GM21381 (cell line): Measurements from ENCODE around the gene CD244.
A peak's percentile ranks its signal among the peaks of the same experiment; 100 is the strongest.
"Not testable (repeated sequence)": the region's sequence is repeated elsewhere in the genome, so short reads cannot be mapped to it uniquely, and the experiment has no call there.

Experiments used
- ATAC-seq: cut with Tn5 transposase; IDR thresholded peaks from one replicate; pipeline ENCODE4 v1.9.1; 2021; ENCODE audit warnings: mild to moderate bottlenecking, moderate library complexity; ENCODE audit not compliant: unreplicated experiment

CD244 gene, protein sequence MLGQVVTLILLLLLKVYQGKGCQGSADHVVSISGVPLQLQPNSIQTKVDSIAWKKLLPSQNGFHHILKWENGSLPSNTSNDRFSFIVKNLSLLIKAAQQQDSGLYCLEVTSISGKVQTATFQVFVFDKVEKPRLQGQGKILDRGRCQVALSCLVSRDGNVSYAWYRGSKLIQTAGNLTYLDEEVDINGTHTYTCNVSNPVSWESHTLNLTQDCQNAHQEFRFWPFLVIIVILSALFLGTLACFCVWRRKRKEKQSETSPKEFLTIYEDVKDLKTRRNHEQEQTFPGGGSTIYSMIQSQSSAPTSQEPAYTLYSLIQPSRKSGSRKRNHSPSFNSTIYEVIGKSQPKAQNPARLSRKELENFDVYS

DNA sequence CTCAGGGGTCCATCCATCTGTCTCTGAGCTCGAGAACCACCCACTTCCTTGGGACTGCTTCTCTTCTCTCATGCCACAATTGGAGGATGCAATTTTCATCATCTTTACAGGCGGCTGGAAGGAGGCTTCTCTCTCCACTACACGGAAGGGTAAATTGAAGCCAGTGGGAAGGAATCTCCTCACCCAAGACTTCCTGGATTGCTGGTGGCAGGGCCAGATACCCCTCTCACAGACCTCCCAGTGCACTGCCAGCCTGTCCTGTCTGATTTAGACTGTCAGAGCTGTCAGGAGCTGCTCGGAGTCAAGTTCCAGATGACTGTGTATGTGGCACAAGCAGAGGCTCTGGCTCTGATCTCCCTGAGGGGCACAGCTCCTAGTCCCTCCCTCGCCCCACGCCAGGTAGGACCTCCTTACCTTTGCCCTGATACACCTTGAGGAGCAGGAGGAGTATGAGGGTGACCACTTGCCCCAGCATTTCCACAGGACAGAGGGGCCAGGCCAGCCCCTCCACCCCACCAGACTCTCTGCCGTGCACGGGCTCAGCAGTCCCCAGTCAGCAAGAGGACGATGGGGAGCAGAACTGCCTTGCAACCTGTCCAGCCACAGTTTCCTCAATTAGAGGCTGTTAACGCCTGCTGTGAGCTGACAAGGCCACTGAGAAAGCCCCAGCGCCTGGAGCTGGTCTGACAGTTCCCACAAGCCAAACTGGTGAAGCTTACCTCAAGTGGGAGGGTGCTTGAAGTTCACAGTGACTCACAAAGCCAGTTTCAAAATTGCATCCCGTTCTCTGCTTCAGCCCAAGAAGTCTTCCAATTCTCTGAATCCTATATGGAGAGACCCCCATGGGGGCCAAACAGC lies at the start of gene CD244:
CD244 (minus strand) TSS at position 685 of the 858 bp plus-strand sequence; CDS start at position 475, 210 bp downstream.
- ATAC-seq = peak; percentile 79

DNA sequence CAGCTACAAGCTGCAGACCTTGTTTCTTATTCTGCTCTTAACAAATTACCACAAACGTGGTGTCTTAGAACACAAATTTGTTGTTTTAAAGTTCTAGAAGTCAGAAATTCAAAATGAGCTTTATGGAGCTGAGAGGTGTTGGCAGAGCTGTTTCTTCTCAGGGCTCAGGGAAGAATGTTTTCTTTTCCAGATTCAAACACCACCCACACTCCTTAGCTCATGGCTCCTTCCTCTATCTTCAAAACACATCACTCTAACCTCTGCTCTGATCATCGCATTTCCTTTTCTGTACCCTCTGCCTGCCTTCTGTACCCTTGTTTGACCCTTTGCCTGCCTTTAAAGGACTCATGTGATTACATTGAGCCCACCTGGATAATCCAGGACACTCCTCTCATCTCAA lies 49.2 kb upstream of the CD244 start:
- ATAC-seq = no peak

DNA sequence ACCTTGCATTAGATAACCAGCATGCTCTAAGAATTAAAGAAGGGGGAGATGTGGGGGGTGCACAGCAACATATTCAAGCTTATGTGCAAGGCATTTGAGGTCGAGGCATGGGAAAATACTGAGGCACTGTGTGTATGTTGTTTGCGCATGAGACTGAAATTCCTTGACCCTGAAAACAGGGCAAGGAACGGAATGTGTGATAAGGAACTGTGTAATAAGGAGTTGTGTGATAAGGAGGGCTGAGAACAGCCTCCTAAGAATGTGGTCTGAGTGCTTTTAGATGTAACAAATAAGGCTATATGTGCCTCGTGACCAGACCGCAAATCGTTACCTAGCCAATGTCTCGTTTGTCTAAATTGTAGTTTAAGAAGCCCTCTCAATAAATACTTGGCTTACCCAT lies 48.8 kb upstream of the CD244 start:
- no peak for ATAC-seq

DNA sequence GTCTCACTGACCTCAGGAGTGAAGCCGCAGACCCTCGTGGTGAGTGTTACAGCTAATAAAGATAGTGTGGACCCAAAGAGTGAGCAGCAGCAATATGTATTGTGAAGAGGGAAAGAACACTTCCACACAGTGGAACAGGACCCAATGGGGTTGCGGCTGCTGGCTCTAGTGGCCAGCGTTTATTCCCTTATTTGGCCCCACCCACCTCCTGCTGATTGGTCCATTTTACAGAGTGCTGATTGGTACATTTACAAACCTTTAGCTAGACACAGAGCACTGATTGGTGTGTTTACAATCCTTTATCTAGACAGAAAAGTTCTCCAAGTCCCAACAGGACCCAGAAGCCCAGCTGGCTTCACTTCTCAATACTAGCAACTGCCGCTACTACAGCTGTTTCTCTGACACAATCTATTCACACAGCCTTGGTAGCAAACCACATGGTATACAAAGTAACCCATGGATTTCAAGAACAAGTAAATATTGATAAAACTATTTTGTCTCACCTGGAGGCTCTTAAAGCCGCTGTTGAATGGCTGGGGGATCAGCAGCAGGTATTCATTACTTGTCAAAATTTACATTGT lies 47.6 kb upstream of the CD244 start:
- no peak for ATAC-seq

DNA sequence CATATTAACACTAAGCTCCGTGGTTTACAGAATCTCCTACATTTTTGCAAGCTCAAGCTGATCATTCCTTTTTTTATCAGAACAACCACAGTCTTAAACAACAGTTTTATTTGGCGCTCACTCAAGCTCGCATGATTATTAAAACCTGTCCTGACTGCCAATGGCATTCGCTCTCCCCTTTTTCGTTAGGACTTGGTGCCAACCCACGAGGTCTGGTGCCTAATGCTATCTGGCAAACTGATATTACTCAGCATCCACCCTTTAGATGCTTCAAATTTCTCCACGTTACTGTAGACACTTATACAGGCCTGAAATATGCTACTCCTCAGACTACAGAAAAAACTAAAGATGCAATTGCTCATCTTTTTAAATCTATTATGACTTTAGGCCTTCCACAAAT lies 45.3 kb upstream of the CD244 start:
- ATAC-seq = no peak

DNA sequence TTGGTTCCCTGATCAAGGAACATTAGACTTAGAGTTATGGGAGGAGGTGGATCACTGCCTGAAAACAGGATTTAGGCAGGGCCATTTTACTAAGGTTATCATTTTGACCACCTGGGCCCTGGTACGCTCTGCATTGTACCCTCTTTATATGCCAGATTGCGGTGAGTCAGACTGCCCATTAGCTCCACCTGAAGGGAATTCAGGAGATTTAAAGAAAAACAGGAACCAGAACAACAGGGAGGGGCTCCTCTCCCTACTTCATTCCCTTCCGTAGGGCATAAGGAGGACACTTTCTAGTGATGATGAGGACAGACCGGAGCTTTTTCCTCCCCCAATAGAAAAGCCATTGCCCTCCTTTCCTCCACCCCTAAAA lies 42.9 kb upstream of the CD244 start:
- no peak for ATAC-seq

DNA sequence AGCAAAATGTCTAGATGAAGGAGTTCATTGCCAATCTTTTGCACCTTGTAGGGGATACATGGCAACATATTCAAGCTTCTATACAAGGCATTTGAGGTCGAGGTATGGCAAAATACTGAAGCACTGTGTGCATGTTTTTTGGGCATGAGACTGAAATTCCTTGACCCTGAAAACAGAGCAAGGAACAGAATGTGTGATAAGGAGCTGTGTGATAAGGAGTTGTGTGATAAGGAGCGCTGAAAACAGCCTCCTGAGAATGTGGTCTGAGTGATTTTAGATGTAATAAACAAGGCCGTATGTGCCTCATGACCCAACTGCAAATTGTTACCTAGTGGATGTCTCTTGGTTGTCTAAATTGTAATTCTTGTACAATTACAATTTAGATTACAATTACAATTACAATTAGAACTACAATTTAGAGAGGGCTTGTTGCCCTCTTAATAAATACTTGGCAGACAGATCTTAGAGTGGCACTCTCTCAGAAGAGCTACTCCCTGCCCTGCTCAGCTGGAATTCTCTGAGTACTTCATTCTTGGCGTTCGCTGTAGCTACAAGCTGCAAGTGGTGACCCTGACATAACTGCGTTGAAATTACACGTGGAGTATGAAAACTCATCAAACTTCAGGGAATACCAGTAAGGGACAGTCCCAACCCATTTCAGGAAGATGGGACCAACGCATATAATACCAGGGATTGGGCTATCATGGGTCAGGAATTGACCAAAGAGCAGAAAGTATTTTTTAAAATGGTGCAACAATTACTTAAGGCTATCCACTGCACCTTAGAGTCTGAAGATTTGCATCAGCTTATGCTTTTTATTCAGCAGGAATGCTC lies 42.3 kb upstream of the CD244 start:
- no peak for ATAC-seq

DNA sequence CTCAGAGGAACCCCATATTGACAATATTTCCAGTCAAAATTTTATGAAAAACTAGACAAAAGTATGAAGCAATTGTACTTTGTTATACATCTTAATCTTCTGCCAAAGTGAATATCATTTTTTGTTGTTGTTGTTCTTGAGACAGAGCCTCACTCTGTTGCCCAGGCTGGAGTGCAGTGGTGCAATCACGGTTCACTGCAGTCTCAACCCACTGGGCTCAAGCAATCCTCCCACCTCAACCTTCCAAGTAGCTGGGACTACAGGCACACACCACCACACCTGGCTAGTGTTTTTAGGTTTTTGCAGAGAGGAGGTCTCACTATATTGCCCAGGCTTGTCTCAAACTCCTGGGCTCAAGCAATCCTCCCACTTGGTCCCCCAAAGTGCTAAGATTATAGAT lies 39.6 kb upstream of the CD244 start:
- ATAC-seq = not testable (repeated sequence)

DNA sequence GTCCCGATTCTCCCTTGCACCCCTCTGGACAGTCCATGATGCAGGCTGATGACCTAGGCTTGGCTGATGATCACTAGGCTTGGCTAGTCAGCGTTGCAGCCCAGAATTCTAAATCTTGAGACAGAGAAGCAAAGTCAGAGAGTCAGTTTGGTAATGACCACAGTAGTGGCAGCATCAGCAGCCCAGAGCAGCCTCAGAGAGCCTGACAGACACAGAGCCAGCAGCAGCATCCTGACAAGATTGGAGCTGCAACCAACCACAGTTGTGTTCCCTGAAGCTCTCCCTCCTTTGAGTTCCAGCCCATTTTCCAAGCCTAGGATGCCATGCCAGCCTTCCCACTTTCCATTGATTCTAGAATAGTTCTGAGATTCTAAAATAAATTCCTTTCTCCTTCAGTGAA lies 39.1 kb upstream of the CD244 start:
- no peak for ATAC-seq

DNA sequence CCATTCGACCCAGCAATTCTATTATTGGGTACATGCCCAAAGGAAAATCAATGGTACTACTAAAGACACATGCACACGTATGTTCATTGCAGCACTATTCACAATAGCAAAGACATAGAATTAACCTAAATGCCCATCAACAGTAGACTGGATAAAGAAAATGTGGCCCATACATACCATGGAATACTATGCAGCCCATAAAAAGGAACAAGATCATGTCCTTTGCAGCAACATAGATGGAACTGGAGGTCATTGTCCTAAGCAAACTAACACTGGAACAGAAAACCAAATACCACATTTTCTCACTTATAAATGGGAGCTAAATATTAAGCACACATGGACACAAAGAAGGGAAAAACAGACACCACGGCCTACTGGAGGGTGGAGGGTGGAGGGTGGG lies 38.0 kb upstream of the CD244 start:
- not testable (repeated sequence) for ATAC-seq

DNA sequence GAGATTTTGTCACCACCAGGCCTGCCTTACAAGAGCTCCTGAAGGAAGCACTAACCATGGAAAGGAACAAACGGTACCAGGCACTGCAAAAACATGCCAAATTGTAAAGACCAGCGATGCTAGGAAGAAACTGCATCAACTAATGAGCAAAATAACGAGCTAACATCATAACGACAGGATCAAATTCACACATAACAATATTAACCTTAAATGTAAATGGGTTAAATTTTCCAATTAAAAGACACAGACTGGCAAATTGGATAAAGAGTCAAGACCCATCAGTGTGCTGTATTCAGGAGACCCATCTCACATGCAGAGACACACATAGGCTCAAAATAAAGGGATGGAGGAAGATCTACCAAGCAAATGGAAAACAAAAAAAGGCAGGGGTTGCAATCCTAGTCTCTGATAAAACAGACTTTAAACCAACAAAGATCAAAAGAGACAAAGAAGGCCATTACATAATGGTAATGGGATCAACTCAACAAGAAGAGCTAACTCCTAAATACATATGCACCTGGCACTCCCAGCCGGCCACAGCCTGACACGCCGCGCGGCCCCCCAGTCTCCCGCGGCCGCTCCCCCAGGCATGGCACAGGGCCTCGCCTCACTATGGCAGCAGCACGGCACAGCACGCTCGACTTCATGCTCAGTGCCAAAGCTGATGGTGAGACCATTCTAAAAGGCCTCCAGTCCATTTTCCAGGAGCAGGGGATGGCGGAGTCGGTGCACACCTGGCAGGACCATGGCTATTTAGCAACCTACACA lies 31.9 kb upstream of the CD244 start:
- ATAC-seq = not testable (repeated sequence)

DNA sequence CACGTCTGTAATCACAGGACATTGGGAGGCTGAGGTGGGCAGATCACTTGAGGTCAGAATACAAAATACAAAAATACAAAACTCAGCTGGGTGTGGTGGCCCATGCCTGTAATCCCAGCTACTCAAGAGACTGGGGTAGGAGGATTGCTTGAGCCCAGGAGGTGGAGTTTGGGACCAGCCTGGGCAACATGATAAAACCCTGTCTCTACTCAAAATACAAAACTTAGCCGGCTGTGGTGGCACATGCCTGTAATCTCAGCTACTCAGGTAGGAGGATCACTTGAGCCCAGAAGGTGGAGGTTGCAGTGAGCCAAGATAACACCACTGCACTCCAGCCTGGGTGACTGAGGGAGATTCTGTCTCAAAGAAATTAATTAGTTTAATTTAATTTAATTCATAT lies 28.8 kb upstream of the CD244 start:
- no peak for ATAC-seq

DNA sequence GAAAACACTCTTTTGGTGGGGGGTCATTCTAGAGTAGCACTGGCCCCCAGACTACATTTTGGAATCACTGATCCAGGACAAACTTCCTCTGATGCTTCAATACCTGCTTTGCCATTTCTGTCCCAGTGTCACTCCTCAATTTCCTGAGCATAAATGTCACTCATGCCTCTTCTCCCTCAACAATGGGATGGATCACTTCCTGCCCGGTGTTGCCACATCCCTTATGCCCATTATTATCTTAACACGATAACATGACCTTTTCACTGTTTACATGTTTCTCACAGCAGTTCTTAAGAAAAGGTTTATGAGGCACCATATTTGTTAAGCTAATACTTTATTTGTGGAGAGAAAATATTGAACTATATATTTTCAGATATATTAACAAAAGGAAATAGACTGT lies 26.2 kb upstream of the CD244 start:
- no peak for ATAC-seq

DNA sequence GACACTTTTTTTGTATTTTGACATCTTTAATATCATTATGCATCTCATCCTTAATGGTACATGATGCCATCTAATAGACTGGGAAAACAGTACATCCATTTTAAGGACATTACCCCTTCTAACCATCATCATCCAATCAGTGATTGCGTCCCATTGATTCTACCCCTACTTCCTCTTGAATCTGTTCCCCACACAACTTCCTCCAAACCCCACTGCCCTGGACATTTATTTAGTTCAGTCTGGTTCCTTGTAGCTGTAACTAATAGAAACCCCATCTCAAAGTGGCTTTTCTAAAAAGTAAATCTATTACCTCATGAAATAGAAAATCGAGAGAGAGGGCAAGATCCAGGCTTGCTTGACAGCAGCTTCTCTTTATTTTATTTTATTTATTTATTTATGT lies 24.4 kb upstream of the CD244 start:
- no peak for ATAC-seq

DNA sequence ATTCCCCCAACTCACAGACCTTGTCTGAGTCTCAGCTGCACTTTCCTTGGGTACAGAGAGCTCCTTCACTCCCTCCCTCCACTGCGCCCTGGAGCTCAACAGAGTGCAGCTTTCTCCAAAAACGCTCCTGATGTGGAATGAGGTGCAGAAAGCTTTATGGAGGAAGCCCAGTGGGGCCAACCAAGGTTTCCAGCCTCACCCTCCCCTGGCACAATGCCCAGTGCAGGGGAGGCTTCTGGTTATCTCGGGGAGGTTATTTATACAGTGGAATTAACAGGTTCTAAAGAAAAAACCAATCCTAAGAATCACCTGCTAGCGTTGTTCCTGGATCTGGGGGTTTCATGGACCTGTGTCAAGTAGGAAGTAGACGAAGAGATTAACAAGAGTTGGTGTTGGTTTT lies 22.4 kb upstream of the CD244 start, which contains the start of gene ITLN1:
ITLN1 (minus strand) TSS at position 139 of the 400 bp plus-strand sequence. CDS start 303 bp downstream, outside the sequence.
- ATAC-seq = no peak

DNA sequence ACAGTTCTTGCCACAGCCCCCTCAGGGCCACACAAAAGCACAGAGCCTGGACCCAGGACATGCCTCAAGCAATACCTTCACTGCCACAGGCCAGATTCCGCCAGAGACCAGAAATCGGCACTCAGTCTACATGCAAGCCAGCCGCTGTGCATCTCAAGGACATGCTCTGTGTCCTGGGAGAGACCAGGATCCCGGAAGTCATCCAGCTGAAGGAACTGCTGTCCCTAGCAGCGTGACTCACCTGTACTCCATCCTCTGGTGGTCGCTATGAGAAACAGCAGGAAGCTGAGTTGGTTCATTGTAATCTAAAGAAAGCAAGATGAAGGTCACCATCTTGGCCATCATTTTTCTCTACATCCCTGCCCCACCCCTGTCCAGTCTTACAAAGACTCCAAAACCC lies 21.9 kb upstream of the CD244 start:
- no peak for ATAC-seq

DNA sequence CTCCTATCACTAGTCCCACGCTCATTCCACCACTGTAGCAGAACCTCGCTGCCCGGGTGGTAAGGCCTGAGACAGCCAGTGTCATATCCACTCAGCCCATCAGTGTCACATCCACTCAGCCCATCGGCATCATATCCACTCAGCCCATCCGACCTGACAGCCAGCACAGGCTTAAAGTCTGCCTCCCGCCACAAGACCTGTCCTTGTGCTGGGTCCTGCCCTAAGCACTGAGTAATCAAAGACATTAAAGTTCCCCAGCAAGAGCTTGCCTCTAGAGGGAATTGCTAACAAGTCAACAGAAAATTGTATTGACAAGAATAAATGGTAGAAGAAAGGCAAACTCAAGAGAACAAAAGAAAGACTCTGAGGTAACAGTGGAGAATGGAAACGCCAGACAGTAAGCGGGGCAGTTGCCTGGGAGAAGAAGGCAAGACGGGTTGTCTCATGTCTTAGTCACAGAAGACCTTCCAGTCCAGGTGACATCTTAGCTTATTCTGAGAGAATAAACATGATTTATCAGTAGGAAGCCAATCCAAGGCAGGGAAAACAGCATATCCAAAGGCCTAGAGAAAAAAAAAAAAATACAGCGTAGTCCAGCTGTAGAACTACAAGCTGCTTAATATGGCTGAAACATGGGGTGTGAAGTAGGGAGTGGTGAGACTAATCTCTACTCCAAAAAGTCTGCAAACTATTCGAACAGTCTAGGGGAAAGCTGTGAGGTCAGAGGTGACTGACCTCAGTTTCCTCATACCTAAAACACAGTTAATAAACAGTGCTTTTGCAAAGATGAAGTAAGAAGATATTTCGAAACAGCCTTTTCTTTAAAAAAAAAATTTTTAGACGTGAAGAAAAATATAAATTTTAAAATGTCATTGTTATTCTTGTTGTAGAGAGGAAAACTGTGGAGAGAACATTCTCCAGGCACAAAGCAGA lies 21.2 kb upstream of the CD244 start:
- no peak for ATAC-seq

DNA sequence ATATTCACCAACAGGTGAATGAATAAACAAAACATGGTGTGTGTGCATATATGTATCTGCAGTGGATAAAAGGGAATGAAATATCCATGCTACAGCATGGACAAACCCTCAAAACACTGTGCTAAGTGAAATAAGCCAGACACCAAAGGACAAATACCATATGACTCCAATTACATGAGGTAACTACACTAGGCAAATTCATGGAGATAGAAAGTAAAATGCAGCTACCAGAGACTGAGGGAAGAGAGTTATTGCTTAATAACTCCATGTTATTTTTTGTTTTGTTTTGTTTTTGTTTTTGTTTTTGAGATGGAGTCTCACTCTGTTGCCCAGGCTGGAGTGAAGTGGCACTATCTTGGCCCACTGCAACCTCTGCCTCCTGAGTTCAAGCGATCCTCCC lies 19.9 kb upstream of the CD244 start:
- no peak for ATAC-seq

DNA sequence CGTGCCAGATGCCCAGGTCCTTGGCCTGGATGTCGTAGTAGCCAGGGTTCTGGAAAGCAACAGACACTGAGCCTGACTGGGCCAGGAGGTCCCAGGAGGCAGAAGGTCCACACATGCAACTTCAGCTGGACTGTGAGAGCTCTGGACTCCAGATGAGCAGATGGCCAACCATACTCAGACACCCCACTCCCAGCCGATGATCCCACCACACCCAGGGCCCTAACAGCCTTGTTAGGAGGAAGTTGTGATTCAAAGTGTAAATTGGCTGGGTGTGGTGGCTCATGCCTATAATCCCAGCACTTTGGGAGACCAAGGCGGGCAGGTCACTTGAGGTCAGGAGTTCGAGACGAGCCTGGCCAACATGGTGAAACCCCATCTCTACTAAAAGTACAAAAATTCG lies 18.6 kb upstream of the CD244 start:
- not testable (repeated sequence) for ATAC-seq
